Fibroblast of skin of left biceps (primary cell): Measurements from ENCODE around the gene MRTFB.

Experiments used
- DNase-seq, 2 experiments: peaks; one replicate each; pipeline ENCODE4 v3.0.0-alpha.2; 2013; ENCODE audit warnings: low read depth in 2 of 2

The MRTFB gene

GRCh38 chr16:14285513-14286367 is 214.6 kb downstream of the MRTFB start:
- peak; percentile 92 for DNase-seq

- DNase-seq: no peak
Observed at GRCh38 chr16:14286368-14287230, 215.5 kb downstream of the MRTFB start.

GRCh38 chr16:14289692-14290340 is 218.7 kb downstream of the MRTFB start:
- no peak for DNase-seq

- no peak for DNase-seq
Observed at GRCh38 chr16:14291286-14291685, 220.2 kb downstream of the MRTFB start.

- no peak for DNase-seq
Observed at GRCh38 chr16:14292051-14292825, 221.1 kb downstream of the MRTFB start.

- DNase-seq: no peak
Observed at GRCh38 chr16:14296663-14297062, 225.5 kb downstream of the MRTFB start.

GRCh38 chr16:14298374-14299122 is 227.4 kb downstream of the MRTFB start:
- DNase-seq: no peak

- peak; percentile 49 to 58 for DNase-seq
Observed at GRCh38 chr16:14300705-14301168, 229.6 kb downstream of the MRTFB start.

GRCh38 chr16:14301169-14302030 is 230.3 kb downstream of the MRTFB start:
- DNase-seq: no peak

- peak in 1 of 2 experiments; percentile 36 for DNase-seq
Observed at GRCh38 chr16:14302031-14302398, 230.9 kb downstream of the MRTFB start.

- DNase-seq: no peak
Observed at GRCh38 chr16:14302399-14303181, 231.5 kb downstream of the MRTFB start.

- no peak for DNase-seq
Observed at GRCh38 chr16:14303182-14303618, 232.1 kb downstream of the MRTFB start.

GRCh38 chr16:14303639-14304394 is 232.7 kb downstream of the MRTFB start:
- DNase-seq: no peak

GRCh38 chr16:14304891-14305460 is 233.9 kb downstream of the MRTFB start:
- DNase-seq: no peak

- DNase-seq: no peak
Observed at GRCh38 chr16:14306485-14307058, 235.5 kb downstream of the MRTFB start.

GRCh38 chr16:14307059-14307526 is 236.0 kb downstream of the MRTFB start:
- no peak for DNase-seq
